GM18508 (cell line): ENCODE results near the gene CLIP1.
"Not testable (repeated sequence)": the region's sequence is repeated elsewhere in the genome, so short reads cannot be mapped to it uniquely, and the experiment has no call there.

ENCODE experiments used
- ATAC-seq: cut with Tn5 transposase; IDR thresholded peaks from one replicate; pipeline ENCODE4 v1.9.1; 2021; ENCODE audit warnings: moderate number of reproducible peaks; ENCODE audit not compliant: insufficient read depth, unreplicated experiment

Gene CLIP1

GRCh38 chr12:122421821-122422729 is at the start of gene CLIP1:
Gene CLIP1 (minus strand): TSS chr12:122422669. CDS start chr12:122380452, 42,217 bp downstream.
- no peak for ATAC-seq

GRCh38 chr12:122471324-122472226 is 49.1 kb upstream of the CLIP1 start:
- no peak for ATAC-seq

- not testable (repeated sequence) for ATAC-seq
Measured at GRCh38 chr12:122470576-122470975, 48.1 kb upstream of the CLIP1 start.

GRCh38 chr12:122469856-122470255 is 47.4 kb upstream of the CLIP1 start:
- ATAC-seq: not testable (repeated sequence)

GRCh38 chr12:122467983-122468382 is 45.5 kb upstream of the CLIP1 start:
- ATAC-seq: no peak

- not testable (repeated sequence) for ATAC-seq
Measured at GRCh38 chr12:122464317-122465042, 42.0 kb upstream of the CLIP1 start.

GRCh38 chr12:122460641-122461040 is 38.2 kb upstream of the CLIP1 start:
- no peak for ATAC-seq

GRCh38 chr12:122460061-122460460 is 37.6 kb upstream of the CLIP1 start:
- no peak for ATAC-seq

GRCh38 chr12:122459211-122459610 is 36.7 kb upstream of the CLIP1 start:
- no peak for ATAC-seq

- ATAC-seq: no peak
Measured at GRCh38 chr12:122458105-122459035, 35.9 kb upstream of the CLIP1 start.

GRCh38 chr12:122457627-122458026 is 35.2 kb upstream of the CLIP1 start:
- no peak for ATAC-seq

GRCh38 chr12:122454739-122455138 is 32.3 kb upstream of the CLIP1 start:
- no peak for ATAC-seq

GRCh38 chr12:122454250-122454721 is 31.8 kb upstream of the CLIP1 start:
- ATAC-seq: no peak

GRCh38 chr12:122452701-122453285 is 30.3 kb upstream of the CLIP1 start:
- no peak for ATAC-seq

GRCh38 chr12:122449317-122449716 is 26.8 kb upstream of the CLIP1 start:
- no peak for ATAC-seq

GRCh38 chr12:122447825-122448224 is 25.4 kb upstream of the CLIP1 start:
- not testable (repeated sequence) for ATAC-seq

- ATAC-seq: not testable (repeated sequence)
Measured at GRCh38 chr12:122446390-122446789, 23.9 kb upstream of the CLIP1 start.

GRCh38 chr12:122444071-122444470 is 21.6 kb upstream of the CLIP1 start:
- ATAC-seq: not testable (repeated sequence)

GRCh38 chr12:122438822-122439221 is 16.4 kb upstream of the CLIP1 start:
- not testable (repeated sequence) for ATAC-seq
